Measurements from ENCODE around the gene KLHL24.
"Not testable (repeated sequence)": the region's sequence is repeated elsewhere in the genome, so short reads cannot be mapped to it uniquely, and the experiment has no call there.

Gene KLHL24

GRCh38 chr3:183592821-183593220, 42.6 kb upstream of the KLHL24 start:
- Histone ChIP-seq H2BK15ac (replicated peaks; ENCODE audit: low read depth) (no peak overlapping the region), H3K4me1 (ENCODE audit: control insufficient read depth, low read depth, low read length) (peaks cover 3% of the 10 kb centered on the region), H3K27me3 (ENCODE audit: insufficient read depth, low read length, poor library complexity) (no peaks in the 10 kb centered on the region), H3K23ac (ENCODE audit: low read length) (no peak overlapping the region), H3K56ac (ENCODE audit: low read length) (no peak overlapping the region), H3K79me1 (ENCODE audit: low read length) (no peaks in the 10 kb centered on the region), H3K4me2 (ENCODE audit: low read length) (no peak overlapping the region), H4K8ac (ENCODE audit: low read depth, low read length) (no peak overlapping the region), H3K79me2 (ENCODE audit: control insufficient read depth, insufficient read depth, low read length) (no peaks in the 10 kb centered on the region), H2BK5ac (ENCODE audit: low read length) (no peak overlapping the region), H2AK5ac (ENCODE audit: low read length) (no peak overlapping the region), H3K4ac (ENCODE audit: low read depth, low read length) (no peak overlapping the region), H3K36me3 (ENCODE audit: control insufficient read depth, insufficient read depth, low read length) (no peaks in the 10 kb centered on the region), H3K4me3 (ENCODE audit: low read length) (no peak overlapping the region), H4K5ac (ENCODE audit: low read length) (no peak overlapping the region), H3K27ac (ENCODE audit: low read depth, low read length) (no peak overlapping the region), H3K18ac (ENCODE audit: low read length) (no peak overlapping the region), H2BK120ac (ENCODE audit: low read depth, low read length) (no peak overlapping the region), H3K9ac (ENCODE audit: low read length) (no peak overlapping the region)
- peak; percentile 51 for DNase-seq
- no CpG with 5 or more reads among the region's 7 CpGs for WGBS (ENCODE audit: extremely low coverage, insufficient coverage, low lambda C conversion rate)

DNA sequence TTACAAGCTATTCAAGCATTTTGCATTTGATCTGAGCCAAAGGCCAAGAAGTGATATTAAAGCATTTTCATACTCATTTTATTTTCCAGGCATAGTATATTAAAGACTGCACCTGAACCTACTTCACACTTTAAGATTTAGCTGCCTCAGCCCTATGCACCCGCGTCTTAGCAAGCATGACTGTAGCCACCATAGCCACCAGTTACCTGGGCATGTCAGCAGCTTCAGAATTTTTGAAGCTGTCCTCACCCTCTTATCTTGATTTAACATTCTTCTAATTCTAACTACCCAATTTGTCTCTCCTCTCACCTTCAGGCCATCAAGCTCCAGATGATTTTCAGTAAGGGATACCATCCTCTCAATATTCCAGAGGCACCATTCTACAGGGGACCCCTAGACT, 40.8 kb upstream of the KLHL24 start:
- Histone ChIP-seq H3K27me3 (ENCODE audit: insufficient read depth, low read length, poor library complexity) (no peaks in the 10 kb centered on the region), H3K27ac (ENCODE audit: low read depth, low read length) (no peak overlapping the region), H2AK5ac (ENCODE audit: low read length) (no peak overlapping the region), H3K4me2 (ENCODE audit: low read length) (no peak overlapping the region), H3K4ac (ENCODE audit: low read depth, low read length) (no peak overlapping the region), H2BK15ac (replicated peaks; ENCODE audit: low read depth) (no peak overlapping the region), H3K4me1 (ENCODE audit: control insufficient read depth, low read depth, low read length) (peaks cover 3% of the 10 kb centered on the region), H3K4me3 (ENCODE audit: low read length) (no peak overlapping the region), H2BK5ac (ENCODE audit: low read length) (no peak overlapping the region), H3K79me2 (ENCODE audit: control insufficient read depth, insufficient read depth, low read length) (no peaks in the 10 kb centered on the region), H3K56ac (ENCODE audit: low read length) (no peak overlapping the region), H3K18ac (ENCODE audit: low read length) (no peak overlapping the region), H4K5ac (ENCODE audit: low read length) (no peak overlapping the region), H3K23ac (ENCODE audit: low read length) (no peak overlapping the region), H4K8ac (ENCODE audit: low read depth, low read length) (no peak overlapping the region), H3K9ac (ENCODE audit: low read length) (no peak overlapping the region), H2BK120ac (ENCODE audit: low read depth, low read length) (no peak overlapping the region), H3K36me3 (ENCODE audit: control insufficient read depth, insufficient read depth, low read length) (no peaks in the 10 kb centered on the region), H3K79me1 (ENCODE audit: low read length) (no peaks in the 10 kb centered on the region)
- no peak for DNase-seq
- no CpG with 5 or more reads among the region's 2 CpGs for WGBS (ENCODE audit: extremely low coverage, insufficient coverage, low lambda C conversion rate)

- Histone ChIP-seq H2BK120ac (ENCODE audit: low read depth, low read length) (no peak overlapping the region), H4K8ac (ENCODE audit: low read depth, low read length) (no peak overlapping the region), H3K23ac (ENCODE audit: low read length) (no peak overlapping the region), H3K18ac (ENCODE audit: low read length) (no peak overlapping the region), H3K4me2 (ENCODE audit: low read length) (no peak overlapping the region), H3K27me3 (ENCODE audit: insufficient read depth, low read length, poor library complexity) (no peaks in the 10 kb centered on the region), H3K27ac (ENCODE audit: low read depth, low read length) (no peak overlapping the region), H4K5ac (ENCODE audit: low read length) (no peak overlapping the region), H2BK15ac (replicated peaks; ENCODE audit: low read depth) (no peak overlapping the region), H3K56ac (ENCODE audit: low read length) (no peak overlapping the region), H3K4me1 (ENCODE audit: control insufficient read depth, low read depth, low read length) (no peaks in the 10 kb centered on the region), H3K79me1 (ENCODE audit: low read length) (no peaks in the 10 kb centered on the region), H3K79me2 (ENCODE audit: control insufficient read depth, insufficient read depth, low read length) (no peaks in the 10 kb centered on the region), H3K4me3 (ENCODE audit: low read length) (no peak overlapping the region), H3K9ac (ENCODE audit: low read length) (no peak overlapping the region), H2BK5ac (ENCODE audit: low read length) (no peak overlapping the region), H3K4ac (ENCODE audit: low read depth, low read length) (no peak overlapping the region), H2AK5ac (ENCODE audit: low read length) (no peak overlapping the region), H3K36me3 (ENCODE audit: control insufficient read depth, insufficient read depth, low read length) (no peaks in the 10 kb centered on the region)
- no peak for DNase-seq
- WGBS (ENCODE audit: extremely low coverage, insufficient coverage, low lambda C conversion rate): no CpG with 5 or more reads among the region's 1 CpG
Measured at GRCh38 chr3:183597959-183598358, 37.5 kb upstream of the KLHL24 start.

GRCh38 chr3:183611326-183611725, 24.1 kb upstream of the KLHL24 start:
- not testable (repeated sequence) for H3K4me1 ChIP-seq (ENCODE audit: control insufficient read depth, low read depth, low read length); H2BK5ac ChIP-seq (ENCODE audit: low read length); H3K4me3 ChIP-seq (ENCODE audit: low read length); H3K23ac ChIP-seq (ENCODE audit: low read length); H4K5ac ChIP-seq (ENCODE audit: low read length); H3K18ac ChIP-seq (ENCODE audit: low read length); H4K8ac ChIP-seq (ENCODE audit: low read depth, low read length); H3K79me1 ChIP-seq (ENCODE audit: low read length); H3K56ac ChIP-seq (ENCODE audit: low read length); H2BK15ac ChIP-seq (replicated peaks; ENCODE audit: low read depth); DNase-seq; H2AK5ac ChIP-seq (ENCODE audit: low read length); H3K79me2 ChIP-seq (ENCODE audit: control insufficient read depth, insufficient read depth, low read length); H3K4ac ChIP-seq (ENCODE audit: low read depth, low read length); H3K27ac ChIP-seq (ENCODE audit: low read depth, low read length); H3K36me3 ChIP-seq (ENCODE audit: control insufficient read depth, insufficient read depth, low read length); H3K27me3 ChIP-seq (ENCODE audit: insufficient read depth, low read length, poor library complexity); H3K9ac ChIP-seq (ENCODE audit: low read length); H2BK120ac ChIP-seq (ENCODE audit: low read depth, low read length); H3K4me2 ChIP-seq (ENCODE audit: low read length)
- no CpG with 5 or more reads among the region's 6 CpGs for WGBS (ENCODE audit: extremely low coverage, insufficient coverage, low lambda C conversion rate)

DNA sequence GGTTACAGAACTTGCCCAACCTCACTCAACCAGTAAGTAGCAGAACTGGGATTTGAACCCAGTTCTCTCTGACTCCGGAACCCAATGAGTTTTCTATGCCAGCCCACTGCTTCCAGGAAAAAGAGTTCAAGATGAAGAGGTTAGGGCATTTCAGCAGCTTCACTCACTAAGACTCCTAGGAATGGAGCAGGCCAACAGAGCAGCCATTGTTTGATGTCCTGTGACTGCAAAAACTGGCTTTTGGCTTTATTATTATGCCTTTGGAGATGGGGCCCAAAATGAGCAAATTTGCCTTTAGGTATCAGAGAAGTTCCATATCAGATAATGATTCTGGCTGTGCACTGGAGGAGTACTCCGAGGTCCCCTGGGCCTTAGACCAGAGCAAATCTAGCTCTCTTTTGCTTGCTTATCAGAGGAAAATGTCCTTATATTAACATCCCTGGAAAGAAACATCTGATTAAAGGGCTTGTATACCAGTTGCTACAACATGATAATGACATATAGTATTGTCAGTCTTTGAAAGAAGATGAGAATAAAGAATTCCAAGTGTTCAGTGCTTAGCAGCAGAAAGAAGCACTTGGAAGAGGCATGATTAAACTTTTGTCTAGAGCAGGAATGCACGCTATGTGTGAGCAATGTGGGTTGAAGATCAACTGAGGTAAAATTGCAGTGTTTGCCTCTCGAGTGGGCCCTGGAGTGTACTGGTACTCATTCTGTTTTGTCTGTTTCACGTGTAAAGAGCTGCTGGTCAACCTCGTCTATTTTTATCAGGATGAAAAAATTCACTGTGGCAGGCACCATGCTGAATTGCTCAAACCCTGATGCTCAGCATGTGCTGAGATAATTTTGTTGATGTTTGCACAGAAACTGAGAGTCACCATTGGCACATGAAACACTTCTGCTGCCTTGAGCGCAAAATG, 21.8 kb upstream of the KLHL24 start:
- no peaks in the 10 kb centered on the region for H3K36me3 ChIP-seq (ENCODE audit: control insufficient read depth, insufficient read depth, low read length)
- no peak for DNase-seq
- no peak overlapping the region for H3K4ac ChIP-seq (ENCODE audit: low read depth, low read length)

DNA sequence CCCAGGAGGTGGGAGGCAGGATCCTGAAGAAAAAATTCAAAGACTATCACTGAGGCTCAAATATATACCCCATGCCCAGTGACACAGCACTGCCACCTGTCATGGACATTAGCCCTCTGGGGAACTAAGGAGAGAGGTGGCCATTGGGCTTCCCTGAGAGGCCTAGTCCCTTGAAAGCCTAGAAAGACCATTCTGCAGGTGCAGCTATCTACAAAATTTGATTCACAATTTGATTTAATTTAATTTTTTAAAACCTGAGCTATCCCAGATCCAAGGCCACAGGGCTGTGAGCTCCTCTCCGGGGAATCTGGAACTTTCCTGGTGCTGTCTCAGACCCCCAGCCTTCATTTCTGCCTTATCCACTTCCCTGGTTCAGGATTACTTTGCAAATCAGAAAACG, 16.9 kb upstream of the KLHL24 start:
- no peak overlapping the region for H3K4me3 ChIP-seq (ENCODE audit: low read length)

More for the DNA sequence above, 21.8 kb upstream of the KLHL24 start:
- Histone ChIP-seq H3K23ac (ENCODE audit: low read length) (no peak overlapping the region), H3K79me2 (ENCODE audit: control insufficient read depth, insufficient read depth, low read length) (no peaks in the 10 kb centered on the region), H3K27ac (ENCODE audit: low read depth, low read length) (no peak overlapping the region), H2BK15ac (replicated peaks; ENCODE audit: low read depth) (no peak overlapping the region), H2AK5ac (ENCODE audit: low read length) (no peak overlapping the region), H4K5ac (ENCODE audit: low read length) (no peak overlapping the region), H3K4me2 (ENCODE audit: low read length) (no peak overlapping the region), H3K27me3 (ENCODE audit: insufficient read depth, low read length, poor library complexity) (no peaks in the 10 kb centered on the region), H3K18ac (ENCODE audit: low read length) (no peak overlapping the region), H3K4me3 (ENCODE audit: low read length) (no peak overlapping the region), H2BK120ac (ENCODE audit: low read depth, low read length) (no peak overlapping the region), H3K9ac (ENCODE audit: low read length) (no peak overlapping the region), H3K56ac (ENCODE audit: low read length) (no peak overlapping the region), H3K4me1 (ENCODE audit: control insufficient read depth, low read depth, low read length) (no peaks in the 10 kb centered on the region), H2BK5ac (ENCODE audit: low read length) (no peak overlapping the region), H3K79me1 (ENCODE audit: low read length) (no peaks in the 10 kb centered on the region), H4K8ac (ENCODE audit: low read depth, low read length) (no peak overlapping the region)
- no CpG with 5 or more reads among the region's 7 CpGs for WGBS (ENCODE audit: extremely low coverage, insufficient coverage, low lambda C conversion rate)

More for the DNA sequence above, 16.9 kb upstream of the KLHL24 start:
- Histone ChIP-seq H3K9ac (ENCODE audit: low read length) (no peak overlapping the region), H3K4ac (ENCODE audit: low read depth, low read length) (no peak overlapping the region), H3K4me2 (ENCODE audit: low read length) (no peak overlapping the region), H3K27ac (ENCODE audit: low read depth, low read length) (no peak overlapping the region), H3K18ac (ENCODE audit: low read length) (no peak overlapping the region), H3K23ac (ENCODE audit: low read length) (no peak overlapping the region), H4K5ac (ENCODE audit: low read length) (no peak overlapping the region), H4K8ac (ENCODE audit: low read depth, low read length) (no peak overlapping the region), H3K56ac (ENCODE audit: low read length) (no peak overlapping the region), H3K79me2 (ENCODE audit: control insufficient read depth, insufficient read depth, low read length) (no peaks in the 10 kb centered on the region), H3K36me3 (ENCODE audit: control insufficient read depth, insufficient read depth, low read length) (no peaks in the 10 kb centered on the region), H3K27me3 (ENCODE audit: insufficient read depth, low read length, poor library complexity) (no peaks in the 10 kb centered on the region), H2AK5ac (ENCODE audit: low read length) (no peak overlapping the region), H3K79me1 (ENCODE audit: low read length) (no peaks in the 10 kb centered on the region), H3K4me1 (ENCODE audit: control insufficient read depth, low read depth, low read length) (no peaks in the 10 kb centered on the region), H2BK5ac (ENCODE audit: low read length) (no peak overlapping the region), H2BK120ac (ENCODE audit: low read depth, low read length) (no peak overlapping the region), H2BK15ac (replicated peaks; ENCODE audit: low read depth) (no peak overlapping the region)
- no peak for DNase-seq
- no CpG with 5 or more reads among the region's 2 CpGs for WGBS (ENCODE audit: extremely low coverage, insufficient coverage, low lambda C conversion rate)
